Left renal pelvis (tissue), 4 donors: ENCODE data around the gene ANKRD63. TPM values are rescaled to one million over a fixed set of nuclear protein-coding genes. Genes with fewer than 3 reads are reported as not detected.

Source experiments
- DNase-seq, 4 donors: peaks; one replicate each; pipeline ENCODE4 v3.0.0-alpha.2; 2013; ENCODE audit warnings: low read depth in 4 of 4, low spot score in 3 of 4
- polyA plus RNA-seq, 4 donors: library from polyadenylated mRNA; unstranded; fragments of 120-200 nt; gene quantifications; one replicate each; pipeline ENCODE4 v1.2.1, GENCODE V29; 2013; ENCODE audit not compliant: insufficient read length in 4 of 4

ANKRD63 gene
- polyA plus RNA-seq, 4 donors, result 0.17 TPM; not detected in 3

DNA sequence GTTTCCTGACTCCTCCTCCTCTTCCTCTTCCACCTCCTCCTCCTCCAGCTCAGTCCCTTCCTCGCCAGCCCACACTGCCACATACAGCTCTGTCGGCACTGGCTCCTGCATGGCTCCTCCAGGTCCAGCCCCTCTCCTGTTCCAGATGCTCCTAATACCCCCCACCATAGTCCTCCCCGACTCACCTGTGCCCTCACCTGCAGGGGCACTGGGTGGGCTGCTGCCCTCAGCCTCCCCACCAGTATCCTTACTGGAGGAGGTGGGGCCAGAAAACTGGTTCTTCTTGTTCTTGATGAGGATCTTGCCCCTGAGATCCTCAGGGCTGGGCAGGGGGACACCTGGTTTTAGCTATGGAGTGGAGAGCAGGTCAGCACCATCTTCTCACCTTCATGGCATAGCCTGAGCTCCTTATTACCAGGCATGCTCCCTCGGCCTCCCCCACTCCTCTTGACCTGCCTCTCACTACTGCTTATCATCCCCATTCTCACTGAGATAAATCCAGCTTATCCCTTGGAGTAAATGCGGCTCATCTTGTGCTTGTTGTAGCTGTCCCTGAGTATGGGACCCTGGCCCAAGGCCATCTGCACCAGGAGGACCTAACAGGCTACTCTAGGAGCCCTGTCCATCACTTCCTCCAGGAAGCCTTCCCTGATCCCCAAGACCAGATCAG is 13.8 kb upstream of the ANKRD63 start:
- DNase-seq, result no peak

DNA sequence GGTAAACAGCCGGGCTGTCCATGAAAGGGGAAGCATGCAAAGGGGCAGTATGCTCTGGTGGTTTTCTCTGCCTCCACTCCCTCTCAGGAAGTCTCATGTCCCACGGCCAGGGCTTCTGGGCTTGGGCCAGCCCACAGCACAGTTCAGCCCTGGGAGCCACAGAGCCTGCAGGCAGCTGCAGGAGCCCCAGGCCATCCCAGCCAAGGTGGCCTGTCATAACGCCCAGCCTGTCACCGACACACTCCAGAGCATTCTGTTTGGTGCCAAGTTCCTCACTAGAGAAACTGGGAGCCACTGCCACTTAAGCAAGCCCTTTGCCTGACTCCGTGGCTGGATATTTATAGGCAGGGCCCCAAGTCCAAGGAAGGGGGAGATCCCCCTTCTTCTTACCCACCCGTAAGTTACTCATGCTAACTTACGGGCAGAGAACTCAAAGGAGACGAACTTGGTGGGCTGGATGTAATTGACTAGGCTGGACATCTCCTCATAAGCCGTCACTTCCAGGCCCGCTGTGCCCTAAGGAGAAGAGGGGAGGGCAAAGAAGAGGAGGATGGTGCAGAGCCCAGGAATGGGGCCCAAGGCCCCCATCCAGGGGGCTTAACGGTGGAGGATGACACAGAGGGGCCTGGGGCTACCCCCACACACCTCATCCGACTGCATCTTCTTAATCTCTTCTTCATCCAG is 13.2 kb upstream of the ANKRD63 start:
- DNase-seq, result no peak

DNA sequence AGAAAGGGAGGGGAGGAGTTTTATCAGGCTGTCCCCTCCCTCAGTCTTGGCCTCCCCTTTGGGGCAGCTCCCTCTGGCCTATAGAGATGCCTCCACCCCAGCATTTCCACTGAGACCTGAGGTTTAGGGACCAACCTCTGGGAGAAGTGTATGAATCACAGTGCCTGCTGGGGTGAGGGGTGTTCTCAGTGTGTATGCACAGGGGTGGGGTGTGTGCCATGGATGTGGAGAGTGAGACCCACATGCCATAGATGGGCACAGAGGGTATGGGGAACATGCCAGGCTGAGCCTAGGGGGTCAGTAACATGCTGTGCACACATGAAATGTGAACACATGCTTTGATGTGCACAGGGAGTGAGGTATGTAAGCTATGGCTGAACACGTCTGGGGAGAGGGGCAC is 12.4 kb upstream of the ANKRD63 start:
- DNase-seq, result no peak

DNA sequence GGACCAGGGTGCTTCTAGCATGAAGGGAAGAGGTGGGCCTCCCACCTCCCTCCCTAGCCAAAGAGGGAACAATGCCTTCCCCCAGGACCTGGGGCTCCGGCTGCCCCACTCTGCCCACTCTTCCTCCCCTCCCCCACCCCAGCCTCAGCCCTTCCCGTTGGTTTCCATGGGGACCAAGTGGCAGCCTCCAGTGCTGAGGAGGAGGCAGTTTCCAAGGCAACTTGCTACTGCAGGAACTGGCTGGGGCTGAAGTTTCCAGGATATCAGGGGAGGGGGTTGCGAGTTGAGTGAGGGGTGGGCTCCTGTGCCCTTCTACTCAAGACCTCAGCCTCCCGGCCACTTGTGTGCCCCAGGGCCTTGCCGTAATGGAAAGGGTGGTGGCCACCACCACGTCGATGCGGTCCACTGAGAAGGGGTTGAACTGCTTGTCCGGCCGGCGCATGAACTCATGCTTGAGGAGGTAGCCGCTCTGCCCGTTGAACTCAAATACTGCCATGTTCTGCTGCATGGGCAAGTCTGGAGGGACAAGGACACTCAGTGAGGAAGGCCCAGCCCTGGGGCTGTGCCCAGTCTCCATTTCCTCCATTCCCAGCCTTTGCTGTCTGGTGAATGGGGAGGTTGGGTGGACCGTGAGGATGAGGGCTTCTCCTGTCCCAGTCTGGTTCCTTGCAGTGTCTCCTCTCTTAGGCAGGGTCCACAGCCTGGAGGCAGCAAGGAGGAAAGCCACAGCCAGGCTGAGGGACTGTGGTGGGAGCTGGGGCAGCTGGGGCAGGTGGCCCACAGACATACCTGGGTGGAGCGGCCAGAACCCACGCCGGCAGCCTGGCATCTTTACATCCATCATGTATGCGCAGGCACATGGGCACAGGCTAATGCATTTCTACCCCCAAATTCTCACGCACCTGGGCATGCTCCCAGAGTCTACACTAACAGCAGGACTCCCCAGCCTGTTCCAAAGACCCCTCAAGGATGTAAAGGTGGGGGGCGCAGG is 11.3 kb upstream of the ANKRD63 start:
- DNase-seq, result no peak

DNA sequence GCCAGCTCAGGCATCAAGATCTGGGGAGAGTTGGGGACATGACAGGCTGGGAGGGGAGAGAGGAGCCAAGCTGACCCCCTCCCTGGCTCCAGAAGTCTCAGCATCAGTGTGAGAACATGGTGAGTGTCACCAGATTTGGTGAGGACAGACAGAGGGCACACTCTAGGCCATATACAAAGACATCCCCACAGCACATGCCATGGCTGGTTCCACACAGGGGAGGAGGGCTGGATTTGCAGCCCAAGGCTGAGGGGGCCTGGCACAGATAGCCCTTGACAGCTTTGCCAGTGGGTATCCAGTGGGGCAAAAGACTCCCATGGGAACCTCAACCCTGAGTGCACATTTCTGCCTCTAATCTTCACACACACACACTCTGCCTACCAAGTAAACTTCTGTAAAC is 10.1 kb upstream of the ANKRD63 start:
- DNase-seq, result no peak

DNA sequence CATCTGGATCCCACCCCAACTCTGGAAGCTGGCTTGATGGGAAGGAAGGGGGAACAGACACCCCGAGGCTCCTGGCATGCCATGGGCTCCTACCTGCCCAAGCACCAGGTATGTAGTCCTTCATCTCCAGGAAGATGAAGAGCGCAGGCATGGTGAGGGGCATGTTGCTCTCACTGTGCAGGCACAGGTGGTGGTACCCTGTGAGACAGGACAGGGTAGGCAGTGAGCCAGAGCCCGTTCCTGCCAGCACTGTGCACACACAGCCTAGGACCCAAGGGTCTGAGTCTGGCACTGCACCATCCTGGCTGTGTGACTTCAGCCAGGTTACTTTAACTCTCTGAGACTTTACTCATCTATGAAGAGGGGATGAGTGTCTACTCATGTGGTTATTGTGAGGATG is 9.4 kb upstream of the ANKRD63 start:
- DNase-seq, result no peak

DNA sequence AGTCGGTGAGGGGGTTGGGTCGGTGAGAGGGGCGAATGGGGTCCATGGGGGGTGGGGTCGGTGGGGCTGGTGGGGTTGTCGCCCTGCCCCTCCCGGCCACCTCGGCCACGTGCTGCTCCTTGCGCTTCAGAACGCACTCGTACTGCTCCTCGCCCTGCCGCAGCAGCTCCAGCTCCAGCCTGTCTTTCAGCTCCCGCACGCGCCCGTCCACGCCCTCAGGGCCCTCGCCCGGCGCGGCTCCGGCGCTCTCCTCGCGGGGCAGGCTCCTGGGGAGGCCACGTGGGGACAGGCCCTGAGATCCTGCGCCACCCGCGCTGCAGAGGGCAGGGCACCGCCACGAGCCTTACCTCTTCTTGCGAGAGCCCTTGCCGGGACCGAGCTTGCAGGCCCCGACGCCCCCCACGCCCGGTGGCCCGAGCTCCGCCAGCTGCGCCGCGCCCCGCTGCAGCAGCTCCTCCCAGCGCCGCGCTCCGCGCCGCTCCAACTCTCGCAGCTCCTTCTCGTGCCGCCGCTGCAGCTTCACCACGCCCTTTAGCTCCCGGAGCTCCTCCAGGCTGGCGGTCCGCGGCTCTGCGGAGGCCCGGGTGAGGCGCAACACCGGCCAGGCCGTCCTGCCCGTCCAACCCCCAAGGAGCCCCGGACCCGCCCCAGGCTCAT is 8.2 kb upstream of the ANKRD63 start:
- no peak for DNase-seq

DNA sequence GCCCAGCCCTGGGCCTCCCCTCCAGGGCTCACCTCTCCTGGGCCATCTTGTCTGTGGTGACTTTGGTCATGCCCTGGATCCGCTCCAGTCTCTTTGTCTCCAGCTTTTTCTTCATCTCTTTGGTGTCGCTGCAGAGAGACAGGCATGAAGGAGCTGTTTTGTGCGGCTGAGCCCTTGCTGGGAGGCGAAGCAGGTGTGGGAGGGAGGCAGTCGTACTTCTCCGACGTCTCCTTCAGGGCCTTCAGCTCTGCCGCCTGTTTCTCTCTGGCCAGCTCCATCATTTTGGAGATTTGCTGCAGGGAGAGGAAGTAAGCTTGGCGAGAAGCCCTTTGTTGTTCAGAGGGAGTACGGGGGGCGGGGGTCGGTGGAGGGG is 7.7 kb upstream of the ANKRD63 start:
- DNase-seq, result no peak

DNA sequence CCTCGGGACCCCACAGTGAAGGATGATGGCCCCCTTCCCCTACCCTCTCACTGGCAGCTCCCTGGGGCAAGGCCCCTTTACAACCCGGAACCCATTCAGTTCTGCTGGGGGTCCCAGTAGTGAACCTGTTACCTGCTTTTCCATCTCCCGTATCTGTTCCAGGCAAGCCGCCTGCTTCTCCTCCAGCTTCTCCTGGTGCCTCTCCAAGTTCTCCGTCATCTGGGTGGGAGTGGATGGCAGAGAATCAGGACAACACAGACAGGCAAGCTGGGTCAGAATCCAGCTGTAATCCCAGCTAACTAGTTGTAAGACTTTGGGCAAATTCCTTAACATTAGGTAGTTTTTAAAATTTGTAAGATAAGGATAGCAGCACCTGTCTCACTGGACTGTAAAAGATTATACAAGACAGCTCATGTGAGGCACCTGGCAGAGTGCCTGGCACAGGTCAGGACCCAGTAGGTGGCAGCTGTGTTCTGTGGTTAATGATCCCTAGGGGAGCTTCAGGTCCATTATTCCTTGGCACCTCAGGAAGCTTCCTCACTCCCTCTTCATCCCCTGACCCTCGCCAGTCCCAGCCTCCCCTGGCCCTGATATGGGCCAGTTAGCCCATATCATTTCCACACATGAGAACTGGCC is 6.4 kb upstream of the ANKRD63 start:
- DNase-seq, result no peak

DNA sequence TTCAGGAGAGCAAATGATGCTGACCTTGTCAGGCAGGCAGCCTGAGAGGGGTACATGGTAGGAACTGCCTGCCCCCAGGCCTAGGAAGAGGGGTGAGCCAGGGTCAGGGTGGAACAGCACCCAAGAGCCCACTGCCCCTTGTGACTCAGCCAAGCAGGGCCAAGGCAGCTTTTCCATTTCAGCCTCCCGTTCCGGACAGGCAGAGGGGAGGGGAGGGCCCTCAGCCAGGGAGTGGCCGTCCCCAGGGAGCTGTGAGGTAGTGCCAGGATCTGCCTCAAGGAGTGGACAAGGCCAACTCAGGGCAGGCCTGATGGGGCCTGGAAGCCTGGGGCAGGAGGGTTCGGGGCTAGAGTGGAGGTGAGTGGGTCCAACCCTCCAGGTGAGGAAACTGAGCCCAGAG is 5.1 kb upstream of the ANKRD63 start:
- DNase-seq, result no peak

DNA sequence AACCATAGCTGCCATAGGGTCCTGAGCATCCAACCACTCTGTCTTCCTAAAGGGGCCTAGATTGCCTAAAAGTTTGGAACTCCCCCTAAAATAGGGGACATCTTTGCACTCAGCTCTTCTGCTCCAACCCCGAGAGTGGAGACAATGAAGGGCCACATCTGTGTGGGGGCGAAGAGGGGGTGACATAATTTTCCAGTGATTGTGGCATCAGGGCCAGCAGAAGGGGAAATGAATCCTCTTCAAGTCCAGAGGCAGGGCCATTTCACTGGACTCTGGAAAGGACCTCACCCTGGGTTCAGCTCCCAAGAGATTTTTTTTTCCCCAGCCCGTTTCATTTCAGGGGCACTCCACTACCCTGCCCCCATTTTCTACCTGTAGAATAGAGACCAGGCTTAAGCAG is 4.6 kb upstream of the ANKRD63 start:
- no peak for DNase-seq

DNA sequence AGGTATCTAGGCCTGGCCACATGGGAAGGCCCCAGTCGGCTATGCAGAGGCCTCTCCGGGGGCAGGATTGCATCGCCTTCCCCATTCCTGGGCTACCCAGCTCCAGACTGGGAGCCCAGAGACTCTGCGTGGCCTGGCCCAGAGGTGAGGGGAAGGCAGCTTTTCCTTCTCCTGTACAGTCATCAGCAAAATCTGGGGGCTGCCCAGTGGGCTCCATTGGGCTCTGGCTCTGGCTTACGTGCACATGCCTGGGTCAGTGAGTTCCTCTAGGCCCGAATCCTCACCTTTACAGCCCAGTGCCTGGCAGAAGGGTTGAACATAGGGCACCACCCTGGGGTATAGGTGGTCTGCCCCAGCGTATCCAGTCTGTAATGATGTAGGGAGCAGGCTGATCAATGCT is 3.9 kb upstream of the ANKRD63 start:
- no peak for DNase-seq

DNA sequence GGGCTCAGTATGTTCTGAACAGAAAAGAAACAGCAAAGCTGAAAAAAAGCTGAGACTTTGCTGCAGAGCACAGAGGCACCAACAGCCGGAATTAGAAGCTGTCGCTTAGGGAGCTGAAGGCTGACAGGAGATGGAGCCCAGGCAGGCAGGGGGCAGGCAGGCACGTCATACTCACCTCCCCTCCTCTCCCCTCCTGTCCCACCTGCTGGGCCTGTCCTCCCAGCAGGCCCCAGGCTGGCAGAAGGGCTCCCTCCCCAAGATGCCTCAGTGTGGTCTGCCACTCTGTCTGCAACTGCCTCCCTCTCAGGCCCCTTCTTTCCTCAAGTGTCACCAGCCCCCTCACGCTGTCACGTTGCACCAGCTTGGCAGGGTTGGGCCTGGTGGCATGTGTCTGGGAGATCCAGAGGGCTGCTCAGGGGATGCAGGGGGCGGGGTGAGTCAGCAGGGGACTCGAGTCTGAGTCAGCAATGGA is 3.2 kb upstream of the ANKRD63 start:
- DNase-seq, result no peak

DNA sequence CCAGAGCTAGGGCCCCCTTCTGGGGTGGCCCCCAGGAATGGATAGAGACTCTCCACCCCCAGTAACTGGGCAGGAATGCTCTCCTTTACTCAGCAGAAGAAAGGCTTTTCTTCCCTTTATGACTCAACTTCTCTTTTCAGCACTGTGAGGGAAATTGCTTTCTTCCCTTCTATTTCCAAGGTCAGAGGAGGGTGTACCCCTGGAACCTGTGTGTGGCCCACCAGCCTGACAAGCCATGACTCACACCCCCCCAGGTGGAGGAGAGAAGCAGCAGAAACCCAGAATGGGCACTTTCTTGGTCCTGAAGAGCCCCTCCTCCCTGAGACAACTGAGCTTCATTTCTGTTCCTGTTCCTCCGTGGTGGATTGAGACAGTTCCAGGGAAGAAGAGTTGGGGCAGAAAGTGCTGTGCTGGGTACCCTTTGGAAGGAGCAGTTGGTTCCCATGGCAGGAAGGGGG is 2.7 kb upstream of the ANKRD63 start:
- DNase-seq, result no peak

DNA sequence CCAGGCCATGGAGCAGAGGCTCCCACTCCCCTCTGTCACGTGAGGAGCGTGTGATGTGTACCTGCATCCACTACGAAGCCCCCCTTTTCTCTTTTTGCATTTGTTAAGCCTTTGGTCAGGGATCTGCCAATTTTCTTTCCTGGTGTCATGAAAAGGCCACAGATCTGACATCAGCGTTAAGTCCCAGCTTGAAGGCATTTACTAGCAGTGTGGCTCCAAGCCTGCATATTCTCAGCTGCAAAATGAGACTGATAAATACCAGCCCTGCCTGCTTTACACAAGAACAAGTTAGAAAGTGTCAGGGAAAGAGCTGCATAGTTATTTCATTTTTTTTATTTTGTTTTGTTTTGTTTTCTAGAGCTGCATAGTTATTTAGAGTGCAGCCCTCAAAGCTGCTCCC is 2.3 kb upstream of the ANKRD63 start:
- no peak for DNase-seq

DNA sequence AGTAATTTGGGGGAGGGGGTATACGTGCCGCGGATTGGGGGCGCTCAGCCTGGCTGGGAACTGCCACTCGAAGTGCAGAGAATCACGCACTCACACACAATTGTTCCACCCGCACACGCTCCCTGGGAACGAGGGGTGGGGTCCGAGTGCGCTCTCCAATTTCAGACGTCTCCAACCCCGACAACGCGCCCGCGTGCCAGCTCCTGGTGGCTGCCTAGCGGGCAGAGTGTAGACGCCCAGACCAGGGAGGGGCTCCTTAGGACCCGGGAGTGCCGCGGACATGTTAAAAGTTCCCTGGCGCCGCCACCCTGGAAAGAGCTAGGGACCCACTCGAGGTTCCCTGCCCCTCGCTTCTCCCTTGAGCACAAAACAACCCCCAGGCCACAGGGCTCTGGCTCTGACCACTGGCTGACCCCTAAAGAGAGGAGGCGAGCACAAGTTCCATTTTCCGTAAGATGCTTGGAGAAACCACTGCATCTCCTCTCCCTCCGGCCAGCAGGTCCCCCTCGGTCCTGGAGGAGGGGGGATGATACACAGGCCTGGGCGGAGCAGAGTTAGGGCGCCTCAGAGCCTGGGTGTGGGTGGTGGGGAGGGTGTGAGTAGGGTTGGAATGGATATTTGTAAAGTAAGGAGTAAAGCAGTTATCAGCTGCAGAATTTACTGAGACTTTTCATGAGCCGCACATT is 894 bp upstream of the ANKRD63 start:
- DNase-seq, result no peak

DNA sequence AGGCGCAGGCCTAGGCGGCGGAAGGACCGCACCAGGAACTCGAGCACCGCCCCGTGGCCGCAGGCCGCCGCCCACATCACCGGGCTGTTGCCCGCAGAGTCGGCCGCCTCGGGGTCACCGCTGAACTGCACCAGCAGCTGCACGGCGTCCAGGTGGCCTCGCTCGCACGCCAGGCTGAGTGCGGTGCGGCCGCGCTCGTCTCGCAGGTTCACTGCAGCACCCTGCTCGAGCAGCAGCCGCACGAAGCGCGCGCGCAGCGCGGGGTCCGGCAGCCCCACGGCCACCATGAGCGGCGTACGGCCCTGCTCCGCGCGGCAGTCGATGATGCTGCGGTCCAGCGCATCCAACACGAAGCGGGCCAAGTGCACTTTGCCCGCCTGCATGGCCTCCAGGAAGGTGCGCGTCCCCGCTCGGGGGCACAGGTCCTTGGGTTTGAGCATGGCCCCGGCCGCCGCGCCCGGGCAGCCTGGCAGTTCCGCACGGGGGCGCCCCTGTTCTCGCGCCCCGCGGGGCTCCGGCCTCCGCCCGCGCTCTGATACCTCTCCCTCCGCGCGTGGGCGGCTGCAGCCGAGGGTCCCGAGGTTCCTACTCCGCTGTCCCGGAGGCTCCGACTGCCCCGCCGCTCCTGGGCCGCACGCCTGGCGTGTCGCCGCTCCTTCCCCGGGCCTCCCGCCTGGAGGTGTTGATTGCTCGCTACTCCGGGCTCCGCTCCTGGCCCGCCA is 556 bp downstream of the ANKRD63 start:
- DNase-seq, result no peak

DNA sequence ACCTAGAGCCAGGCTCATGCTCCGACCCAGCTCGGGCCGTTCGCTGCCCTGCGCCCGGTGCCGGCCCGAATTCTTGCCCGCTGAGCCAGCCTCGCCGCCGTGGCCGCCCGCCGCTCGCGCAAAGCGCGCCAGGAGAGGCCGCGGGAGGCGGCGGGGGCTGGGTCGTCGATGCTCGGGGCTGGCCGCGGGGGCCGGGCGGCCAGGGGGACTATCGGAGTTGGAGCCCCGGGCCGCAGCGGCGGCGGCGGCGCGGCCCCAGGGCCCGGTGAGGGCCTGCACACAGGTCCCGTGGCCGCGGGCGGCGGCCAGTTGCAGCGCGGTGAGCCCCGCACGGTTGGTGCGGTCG is 1.1 kb downstream of the ANKRD63 start:
- no peak for DNase-seq
